GM21717 (cell line): ENCODE results near the gene NUBP2.

Experiments used
- ATAC-seq: cut with Tn5 transposase; IDR thresholded peaks from one replicate; pipeline ENCODE4 v1.9.1; 2021; ENCODE audit warnings: mild to moderate bottlenecking, moderate library complexity; ENCODE audit not compliant: unreplicated experiment

The NUBP2 gene

DNA sequence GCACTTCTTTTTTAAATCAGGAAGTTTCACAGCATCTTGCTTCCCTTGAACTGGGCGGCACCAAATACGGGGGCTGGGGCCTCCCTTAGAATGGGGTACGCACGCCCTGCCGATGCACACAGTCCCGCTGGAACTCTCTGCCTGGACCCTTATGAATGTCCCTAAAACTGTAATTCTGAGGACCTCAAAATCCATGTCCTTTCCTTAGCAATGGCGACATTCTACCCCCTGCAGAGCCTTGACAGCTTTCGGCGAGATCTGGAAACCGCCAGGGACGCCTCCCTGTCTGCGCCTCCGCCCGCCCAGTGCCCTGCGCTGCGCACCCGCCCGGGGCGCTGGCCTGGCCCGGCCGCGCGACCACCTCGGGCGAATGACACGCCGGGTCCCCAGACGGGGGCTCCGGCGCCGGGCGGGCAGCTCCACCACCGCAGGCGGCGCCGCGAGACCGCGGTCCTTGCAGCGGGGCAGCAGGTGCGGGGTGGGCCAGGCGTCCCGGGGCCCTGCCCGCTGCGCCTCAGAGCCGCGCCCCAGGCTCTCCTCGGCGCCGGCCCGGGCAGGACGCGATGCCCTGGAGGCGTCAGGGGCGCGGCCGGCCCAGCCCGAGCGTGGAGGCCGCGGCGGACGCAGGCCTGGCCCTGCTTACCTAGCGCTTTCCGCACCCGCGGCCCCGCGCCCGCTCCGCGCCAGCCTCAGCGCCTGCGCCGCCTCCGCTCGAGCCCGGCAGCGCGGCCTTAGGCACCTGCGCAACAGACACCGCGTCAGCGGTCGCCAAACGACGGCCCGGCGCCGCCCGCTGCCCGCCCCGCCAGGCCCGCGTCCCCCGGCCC lies 43.3 kb downstream of the NUBP2 start:
- ATAC-seq, result peak; percentile 40

DNA sequence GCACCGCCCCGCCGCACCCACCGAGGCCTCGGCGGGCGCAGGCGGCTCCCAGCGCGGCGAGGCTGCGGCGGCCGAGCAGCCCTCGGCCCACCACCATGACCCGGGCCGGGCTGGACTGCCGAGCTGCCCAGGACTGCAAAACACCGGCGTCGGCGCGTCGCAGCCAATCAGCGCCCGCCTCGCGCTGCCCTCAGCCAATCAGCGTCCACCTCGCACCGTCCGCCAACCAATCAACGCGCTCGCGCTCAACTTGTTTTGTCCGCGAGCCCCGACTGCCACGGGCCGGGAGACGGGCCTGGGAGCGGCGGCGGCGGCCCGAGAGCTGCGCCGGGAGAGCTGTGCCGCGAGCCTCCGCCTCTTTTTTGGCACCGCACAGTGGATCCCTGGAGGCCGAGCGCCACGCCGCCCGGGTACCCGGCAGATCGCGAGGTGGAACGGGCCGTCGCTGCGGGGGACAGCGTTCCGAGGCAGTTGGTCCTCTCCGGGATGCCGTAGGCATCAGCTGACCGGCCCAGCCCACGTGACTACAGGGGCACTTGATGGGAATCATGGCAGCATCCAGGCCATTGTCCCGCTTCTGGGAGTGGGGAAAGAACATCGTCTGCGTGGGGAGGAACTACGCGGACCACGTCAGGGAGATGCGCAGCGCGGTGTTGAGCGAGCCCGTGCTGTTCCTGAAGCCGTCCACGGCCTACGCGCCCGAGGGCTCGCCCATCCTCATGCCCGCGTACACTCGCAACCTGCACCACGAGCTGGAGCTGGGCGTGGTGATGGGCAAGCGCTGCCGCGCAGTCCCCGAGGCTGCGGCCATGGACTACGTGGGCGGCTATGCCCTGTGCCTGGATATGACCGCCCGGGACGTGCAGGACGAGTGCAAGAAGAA lies 44.2 kb downstream of the NUBP2 start, which contains the start of the genes FAHD1 and HAGH:
Gene FAHD1, plus strand, starts transcription at position 516 of the 883 bp plus-strand sequence. Its CDS starts 33 bp downstream, at position 549.
Gene HAGH, minus strand, starts transcription at position 135 of the 883 bp plus-strand sequence. Its CDS starts 38 bp downstream, at position 97.
- ATAC-seq, result peak; percentile 68

DNA sequence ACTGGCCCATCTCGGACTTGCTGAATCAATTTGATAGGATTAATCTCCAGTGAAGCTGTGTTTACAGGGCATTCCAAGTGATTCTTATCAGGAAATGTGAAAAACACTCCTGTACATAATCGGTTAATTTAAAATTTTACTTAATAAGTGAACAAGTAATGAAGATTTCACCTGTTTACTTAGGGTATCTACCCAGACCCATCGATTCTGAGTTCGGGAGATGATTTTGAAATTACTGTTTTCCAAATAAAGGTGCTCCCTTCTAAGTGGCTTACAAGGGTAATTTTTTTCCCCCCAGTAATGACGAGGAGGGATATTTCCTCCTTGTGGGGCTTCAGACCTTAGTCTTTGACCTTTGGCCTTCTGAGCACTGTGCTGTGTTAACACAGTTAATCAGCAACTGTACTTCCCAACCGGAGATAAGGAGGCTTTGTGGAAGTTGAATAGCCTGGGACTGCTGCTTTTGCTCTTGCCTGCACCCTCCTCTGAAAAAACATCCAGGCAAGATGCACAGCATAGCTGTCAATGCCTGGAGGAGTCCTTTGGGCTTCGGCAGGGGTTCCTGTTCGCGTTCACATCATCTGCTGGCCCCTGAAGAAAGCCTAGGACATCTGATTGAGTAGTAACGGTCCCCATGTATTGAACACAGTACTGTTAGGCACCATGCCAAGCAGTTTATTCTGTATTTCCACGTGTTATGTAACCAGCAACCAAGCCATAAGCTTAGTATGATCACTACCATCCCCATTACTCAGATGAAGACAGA lies 46.1 kb downstream of the NUBP2 start:
- no peak for ATAC-seq

DNA sequence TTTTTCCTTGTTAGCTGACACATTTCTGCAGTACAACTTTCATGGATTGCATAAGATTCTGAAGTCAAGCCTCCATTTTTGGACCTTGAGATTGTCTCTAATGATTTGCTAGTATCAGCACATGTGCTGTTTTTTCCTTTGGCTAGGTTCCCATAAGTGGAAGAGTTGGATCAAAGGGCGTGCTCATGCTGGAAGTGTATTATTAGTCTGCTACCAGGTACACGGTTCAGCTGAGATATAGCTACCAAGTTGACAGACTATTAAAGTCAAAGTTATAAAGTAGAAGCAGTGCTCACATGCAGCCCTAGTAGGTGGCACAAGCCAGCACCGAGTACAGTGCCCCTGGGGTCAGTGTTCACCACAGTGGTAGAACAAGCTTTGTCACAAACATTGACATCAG lies 47.5 kb downstream of the NUBP2 start:
- no peak for ATAC-seq

DNA sequence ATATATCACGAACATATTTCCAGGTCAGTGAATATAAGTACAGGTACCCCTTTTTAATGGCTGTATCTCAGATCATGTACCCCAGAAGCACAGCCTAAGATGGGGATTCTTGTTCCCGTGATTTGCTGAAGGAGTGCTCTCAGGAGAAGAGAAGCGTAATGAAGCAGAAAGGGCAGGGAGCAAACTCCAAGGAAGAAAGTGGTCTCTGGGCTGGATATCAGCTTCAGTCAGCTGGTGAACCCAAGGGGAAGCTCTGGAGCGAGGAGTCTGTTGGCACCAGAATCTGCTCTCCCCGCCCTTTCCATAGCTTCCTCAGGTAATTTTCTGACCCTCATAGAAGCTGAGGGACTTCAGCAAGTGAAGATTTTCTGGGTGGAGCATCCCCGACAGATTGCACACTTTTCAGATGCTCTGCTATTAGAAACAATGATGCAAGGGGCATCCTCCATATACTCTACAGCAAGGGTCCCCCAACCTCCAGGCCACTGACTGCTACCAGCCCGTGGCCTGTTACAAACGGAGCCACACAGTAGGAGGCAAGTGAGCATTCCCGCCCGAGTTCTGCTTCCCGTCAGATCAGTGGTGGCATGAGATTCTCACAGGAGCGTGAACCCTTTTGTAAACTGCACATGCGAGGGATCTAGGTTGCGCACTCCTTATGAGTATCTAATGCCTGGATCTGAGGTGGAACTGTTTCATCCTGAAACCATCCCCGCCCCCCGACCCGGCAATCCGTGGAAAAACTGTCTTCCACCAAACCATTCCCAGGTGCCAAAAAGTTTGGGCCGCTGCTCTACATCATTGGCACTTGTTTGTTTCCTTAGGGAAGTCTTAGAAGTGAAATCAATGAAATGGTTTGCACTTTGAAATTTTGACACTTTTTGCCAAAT lies 48.7 kb downstream of the NUBP2 start:
- no peak for ATAC-seq

DNA sequence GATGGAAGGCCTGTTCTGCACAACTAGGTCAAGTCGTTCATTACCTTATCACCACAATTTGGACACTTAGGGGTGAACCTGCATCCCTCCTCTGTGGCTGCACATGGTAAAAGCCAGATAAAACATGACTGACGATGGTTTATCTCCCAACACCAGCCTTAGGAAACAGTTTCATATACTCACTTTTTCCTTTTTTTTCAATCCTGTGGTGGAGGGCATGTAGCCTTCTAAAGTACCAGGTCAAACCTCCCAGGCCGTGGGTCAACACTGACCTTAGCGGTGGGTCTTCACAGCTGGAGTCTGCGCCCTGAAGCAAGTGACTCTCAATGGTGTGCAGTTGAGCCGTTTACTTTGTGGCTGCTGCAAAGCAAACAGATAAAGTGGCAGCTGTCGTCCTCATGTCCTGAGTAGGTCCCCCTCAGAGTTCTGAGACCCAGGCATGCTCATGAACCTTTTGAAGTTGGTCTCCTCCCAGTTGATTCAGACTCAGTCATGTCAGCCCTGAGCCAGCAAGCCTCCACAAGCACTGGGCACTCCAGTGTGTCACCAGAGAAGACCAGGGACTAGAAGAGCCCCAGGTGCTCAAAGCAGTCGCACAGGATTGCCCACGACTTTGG lies 50.2 kb downstream of the NUBP2 start:
- ATAC-seq, result no peak

DNA sequence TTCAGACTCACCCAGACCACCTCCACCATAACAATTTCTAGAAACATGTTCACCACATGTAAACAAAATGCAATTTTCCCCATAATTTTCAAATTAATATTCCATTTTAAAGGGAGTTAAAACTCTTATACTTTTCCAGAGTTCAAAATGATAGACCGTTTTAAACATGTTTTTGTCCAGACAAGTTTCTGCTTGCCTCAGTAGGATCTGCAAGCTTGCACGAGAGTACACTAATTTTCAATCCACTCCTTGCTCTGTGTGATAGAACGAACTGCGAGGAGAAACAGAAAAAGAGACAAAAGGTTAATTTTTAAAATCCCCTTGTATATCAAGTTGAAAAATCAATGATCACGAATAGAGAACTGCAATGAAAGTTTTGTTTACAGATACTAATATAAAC lies 51.3 kb downstream of the NUBP2 start:
- ATAC-seq, result no peak
